GM21528 (cell line): ENCODE data around the gene TSPAN9.

Experiments
- ATAC-seq: cut with Tn5 transposase; IDR thresholded peaks from one replicate; pipeline ENCODE4 v1.9.1; 2021; ENCODE audit warnings: mild to moderate bottlenecking, moderate library complexity; ENCODE audit not compliant: unreplicated experiment, low FRiP score

TSPAN9 gene

DNA sequence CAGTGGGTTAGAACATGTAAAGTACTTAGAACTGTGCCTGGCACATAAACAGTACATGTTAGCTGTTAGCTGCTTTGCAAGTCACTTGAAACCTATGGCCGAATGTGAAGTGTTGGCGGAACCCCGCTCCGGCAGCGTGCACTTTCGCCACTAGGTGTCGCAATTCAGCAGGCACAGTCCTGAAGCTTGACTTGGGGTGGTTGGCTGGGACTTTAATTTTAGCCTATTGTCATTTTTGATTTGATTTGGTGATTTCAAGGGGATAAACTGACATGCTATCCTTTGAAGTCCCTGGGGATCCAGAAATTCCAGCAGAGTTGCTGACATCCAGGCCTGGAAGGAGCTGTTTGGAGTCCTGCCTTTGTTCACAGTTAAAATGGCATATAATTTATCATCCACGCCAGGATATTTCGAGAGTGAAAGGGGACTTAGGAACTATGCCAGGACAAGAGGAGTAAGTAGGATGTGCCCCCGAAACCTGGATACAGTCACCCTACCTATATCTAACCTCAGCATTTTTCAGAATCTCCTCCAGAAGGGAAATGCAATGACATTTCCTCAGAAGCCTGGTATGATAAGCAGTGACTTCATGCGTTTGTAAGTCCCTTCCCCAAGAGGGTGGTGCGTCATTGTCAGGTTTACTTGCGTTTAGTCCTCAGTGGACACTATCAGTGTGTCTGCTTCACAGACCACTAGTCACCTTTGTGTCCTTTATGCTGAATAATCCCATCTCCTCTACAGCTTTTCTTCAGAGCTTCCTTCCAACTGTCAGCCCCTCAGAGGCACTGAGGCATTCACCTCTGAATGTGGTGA lies 3.5 kb upstream of the TSPAN9 start:
- no peak for ATAC-seq

DNA sequence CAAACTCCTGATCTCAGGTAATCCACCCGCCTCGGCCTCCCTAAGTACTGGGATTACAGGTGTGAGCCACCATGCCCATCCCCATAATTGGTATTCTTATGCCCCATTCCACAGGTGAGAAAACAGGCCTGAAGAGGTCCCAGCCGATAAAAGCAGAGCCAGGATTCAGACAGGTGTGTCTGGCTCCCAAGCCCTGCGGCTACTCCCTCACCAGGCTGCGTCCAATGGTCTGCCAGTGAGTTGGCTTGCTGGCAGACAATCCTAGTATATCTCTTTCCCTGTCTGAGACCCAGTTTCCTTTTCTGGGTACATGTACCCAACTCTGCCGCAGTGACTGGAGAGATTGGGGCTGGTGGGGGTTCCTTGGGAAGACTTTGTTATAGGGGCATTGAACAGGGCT lies 1.9 kb upstream of the TSPAN9 start:
- ATAC-seq, result no peak

DNA sequence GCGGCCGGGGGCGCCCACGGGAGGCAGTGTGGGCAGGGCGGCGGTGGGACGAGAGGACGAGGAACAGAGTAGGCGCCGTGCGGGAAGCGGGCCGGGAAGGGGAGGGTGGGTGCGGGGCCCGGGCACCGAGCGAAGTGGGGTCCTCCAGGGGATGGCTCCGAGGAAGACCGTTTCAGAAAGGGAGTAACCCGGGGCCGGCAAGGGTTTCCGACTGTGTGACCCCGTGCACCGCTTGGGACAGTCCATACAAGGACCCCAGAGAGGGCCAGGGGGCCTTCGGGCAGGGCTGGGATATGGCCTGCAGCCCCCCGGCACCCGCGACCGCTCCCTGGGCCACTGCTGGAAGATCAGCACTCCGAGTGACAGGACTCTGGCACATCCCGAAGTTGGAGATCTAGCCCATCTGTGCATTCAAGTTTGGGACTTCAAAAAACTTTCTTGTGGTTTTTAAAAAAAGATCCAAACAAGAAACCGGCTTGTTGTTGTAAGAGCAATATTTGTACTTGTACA lies 448 bp downstream of the TSPAN9 start:
- no peak for ATAC-seq

DNA sequence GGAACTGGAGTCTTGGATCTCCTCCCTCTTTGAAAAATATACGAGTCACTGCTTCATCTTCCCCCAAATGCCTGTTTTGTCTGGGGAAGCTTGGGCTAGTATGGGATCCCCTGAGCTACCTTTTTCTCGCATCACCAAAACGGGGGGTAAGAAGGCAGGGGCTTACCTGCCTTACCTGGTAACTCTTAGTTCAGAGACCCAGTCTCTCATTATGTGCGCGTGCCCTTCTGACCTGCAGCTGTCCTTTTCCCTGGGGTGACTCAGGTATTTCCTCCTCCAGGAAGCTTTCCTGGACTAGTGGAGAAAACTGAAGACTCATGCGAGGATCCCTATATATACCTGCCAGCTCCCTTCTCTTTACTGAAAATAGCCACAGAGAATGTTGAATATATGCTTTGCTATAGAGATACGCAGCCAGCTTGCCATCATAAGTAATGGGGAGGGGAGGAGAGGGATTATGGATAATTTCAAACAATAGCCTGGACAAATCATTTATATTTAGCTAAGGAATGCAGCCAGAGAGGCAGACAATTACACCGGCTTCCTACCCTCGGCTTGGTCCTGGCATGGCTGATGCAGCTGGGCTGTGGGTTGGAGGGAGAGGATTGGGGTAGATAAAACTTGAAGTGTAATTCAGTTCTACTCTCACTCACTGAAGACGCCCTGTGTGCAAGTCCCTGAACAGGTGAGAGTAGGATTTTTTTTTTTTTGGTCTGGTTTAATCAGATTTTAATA lies 1.1 kb downstream of the TSPAN9 start:
- no peak for ATAC-seq

DNA sequence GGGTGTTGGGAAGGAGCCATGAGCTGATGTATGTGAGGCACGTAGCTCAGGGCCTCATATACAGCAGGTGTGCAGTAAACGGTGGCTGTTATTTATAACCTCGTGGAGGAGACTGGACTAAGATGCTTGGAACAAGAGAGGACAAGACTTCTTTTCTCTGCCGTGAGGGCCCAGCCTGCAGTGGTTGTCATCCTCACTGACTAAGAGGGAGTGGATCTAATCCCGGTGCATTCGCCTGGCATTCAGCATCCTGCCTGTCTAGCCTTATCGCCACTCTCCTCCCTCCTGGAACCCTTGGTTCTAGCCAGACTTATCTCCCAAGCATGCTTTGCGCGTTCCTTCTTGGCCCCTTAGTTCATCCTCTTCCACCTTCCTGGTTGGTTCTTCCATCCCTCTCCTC lies 3.9 kb downstream of the TSPAN9 start:
- ATAC-seq, result no peak

DNA sequence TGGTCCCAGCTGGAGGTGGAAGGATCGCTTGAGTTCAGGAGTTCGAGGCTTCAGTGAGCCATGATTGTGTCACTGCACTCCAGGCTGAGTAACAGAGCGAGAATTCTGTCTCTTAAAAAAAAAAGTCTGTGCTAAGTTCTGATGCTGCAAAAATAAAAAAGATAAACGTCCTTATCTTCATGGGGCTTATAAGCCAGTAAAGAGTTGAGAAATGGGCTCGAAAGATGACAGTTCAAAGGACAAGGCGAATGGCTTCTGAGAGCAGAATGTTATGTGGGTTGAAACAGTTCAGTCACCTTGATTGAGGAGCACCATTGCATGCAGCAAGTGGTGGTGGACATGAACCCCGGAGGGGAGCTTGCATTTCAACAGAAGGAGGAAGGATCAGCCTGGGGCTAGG lies 4.7 kb downstream of the TSPAN9 start:
- no peak for ATAC-seq

DNA sequence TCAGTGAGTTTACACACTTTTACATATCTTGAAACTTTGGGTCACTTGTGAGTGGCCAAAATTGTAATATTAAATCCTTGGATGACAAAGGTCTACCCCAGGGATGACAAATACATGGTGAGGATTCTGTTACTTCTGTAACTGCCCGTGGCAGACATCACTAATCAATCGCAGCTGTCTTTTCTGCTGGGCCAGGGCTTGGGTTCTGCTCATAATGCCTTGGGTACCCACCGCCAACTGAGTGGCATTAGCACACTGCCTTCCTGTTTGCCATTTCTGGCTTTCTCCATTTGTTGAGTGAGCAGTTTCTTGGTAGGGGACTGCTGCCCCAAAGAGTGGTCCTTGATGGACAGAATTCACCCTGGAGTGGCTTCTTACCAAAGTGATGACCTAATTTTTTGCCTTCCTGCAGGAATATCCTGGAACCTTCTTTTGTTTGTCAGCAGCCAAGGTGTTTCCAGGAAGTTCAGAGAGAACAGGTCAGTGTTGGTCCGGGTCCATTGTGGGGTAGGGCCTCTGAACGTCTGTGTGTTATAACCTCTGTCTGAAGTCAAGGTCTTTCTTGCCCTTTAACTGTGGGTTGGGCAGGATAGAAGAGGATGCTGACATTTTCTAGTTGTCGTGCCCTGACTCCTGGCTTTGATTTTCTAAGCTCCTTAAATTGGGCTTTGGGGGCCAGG lies 6.2 kb downstream of the TSPAN9 start:
- ATAC-seq, result no peak

DNA sequence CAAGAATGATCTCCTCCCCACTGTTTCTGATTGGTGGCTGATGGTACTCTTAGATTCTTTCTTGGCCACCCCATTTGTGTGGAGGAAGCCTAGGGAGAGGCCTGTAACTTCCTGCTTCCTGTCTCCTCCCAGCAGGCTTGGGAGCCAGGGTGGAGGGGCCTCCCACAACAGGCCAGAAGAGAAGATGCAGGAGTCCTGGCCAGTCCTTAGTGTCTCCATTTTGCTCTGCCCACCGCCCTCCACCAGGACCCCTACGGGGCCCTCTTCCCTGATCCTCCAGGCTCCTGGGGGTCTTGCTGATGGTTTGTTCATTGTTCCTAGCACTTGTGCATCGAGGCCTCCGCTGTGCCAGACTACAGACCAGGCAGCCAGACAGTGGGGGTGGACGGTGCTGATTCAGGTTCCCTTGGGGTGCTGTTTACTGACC lies 6.8 kb downstream of the TSPAN9 start:
- no peak for ATAC-seq

DNA sequence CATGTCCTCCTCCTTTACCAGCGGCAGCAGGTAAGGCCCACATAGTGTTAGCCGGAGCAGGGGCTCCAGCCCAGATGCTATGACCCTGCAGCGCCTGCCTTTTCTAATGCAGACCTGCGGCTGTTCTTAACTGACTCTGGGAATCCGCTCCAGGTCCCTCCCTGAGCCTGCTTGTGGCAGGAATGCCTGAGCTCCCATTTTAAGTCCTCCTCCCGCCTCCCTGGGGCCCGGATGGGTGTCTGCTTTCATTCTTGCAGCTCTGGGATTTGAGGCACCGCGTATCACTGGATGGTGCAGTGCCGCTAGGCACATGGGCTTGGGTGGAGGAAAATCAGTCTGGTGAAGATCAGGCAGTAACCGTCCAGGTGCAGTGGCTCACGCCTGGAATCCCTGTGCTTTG lies 7.6 kb downstream of the TSPAN9 start:
- ATAC-seq, result no peak

DNA sequence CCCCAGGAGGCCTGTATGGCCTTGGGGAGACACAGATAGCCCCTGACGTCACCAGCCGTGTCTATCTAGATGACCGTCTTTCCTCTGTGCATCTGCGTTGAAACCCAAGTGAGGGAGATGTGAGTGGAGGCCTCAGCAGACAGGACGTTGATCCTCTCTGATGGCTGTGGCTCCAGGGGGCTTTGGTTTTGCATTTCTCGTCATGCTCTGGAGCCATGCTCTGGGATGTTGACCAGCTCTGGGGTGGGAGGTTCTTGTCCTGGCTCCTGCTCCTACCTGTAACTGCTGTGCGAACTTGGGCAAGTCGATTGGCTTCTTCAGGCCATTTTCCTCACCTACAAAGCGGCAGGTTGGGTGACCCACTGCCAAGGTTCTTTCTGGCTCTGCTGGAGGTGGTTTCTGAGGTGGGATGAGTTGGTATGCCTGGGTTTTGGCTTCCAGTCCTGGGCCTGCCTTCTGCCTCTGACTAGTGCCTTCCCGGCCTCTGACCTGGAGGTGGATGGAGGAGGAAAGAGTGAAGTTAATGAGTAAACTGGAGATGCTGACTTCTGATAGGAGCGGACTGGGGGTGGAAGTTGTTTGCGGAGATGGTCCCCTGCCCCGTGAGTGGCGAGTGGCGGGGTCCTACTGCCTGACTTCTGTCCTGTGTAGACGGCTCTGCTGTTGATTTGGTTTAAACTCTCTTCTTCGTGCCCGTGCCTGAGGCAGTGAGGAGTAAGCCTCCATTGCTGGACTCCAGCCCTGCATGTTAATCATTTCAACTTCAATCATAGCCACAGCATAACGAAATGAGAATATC lies 8.4 kb downstream of the TSPAN9 start:
- ATAC-seq, result no peak

DNA sequence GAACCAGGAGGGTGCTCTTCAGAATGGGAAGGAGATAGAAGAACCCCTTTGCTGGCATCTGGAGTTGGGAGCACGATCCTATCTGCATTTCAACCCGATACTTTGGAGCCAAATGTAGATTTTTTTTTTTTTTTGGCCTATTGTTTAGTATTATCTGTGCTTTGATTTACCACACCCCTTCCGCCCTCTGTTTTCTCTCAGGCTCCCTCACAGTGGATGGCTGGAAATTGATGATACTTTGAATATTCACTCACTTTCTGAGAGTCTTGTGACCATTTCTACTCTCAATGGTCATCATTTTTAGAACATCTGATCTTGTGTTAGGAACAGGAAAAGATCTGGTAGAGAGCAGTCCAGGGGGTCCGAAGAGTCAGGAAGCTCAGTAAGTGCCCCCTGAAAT lies 9.0 kb downstream of the TSPAN9 start:
- ATAC-seq, result no peak

DNA sequence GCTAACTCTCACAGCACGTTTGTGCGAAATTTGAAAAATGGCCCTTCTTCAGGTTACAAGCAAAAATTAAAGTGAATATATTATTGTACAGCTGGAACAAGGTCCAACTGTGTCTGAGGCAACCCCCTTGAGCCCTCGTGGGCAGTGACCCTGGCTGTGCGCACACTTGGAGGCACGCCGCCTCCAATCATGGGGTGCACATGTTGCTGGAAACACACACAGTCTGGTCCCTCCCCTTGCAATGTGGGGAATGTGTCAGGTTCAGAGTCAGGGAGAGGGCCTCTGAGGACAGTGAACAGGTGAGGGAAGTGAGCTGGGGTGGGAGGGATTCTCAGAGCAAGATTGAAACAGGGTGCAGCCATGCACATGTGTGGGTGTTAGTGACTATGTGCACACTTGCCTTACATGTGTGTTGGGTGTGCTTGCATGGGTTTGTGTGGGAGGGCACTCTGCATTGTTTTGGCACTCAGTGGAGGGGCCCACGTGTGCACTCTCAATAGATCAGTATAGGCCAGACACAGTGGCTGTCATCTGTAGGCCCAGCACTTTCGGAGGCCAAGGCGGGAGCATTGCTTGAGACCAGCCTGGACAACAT lies 9.6 kb downstream of the TSPAN9 start:
- no peak for ATAC-seq

DNA sequence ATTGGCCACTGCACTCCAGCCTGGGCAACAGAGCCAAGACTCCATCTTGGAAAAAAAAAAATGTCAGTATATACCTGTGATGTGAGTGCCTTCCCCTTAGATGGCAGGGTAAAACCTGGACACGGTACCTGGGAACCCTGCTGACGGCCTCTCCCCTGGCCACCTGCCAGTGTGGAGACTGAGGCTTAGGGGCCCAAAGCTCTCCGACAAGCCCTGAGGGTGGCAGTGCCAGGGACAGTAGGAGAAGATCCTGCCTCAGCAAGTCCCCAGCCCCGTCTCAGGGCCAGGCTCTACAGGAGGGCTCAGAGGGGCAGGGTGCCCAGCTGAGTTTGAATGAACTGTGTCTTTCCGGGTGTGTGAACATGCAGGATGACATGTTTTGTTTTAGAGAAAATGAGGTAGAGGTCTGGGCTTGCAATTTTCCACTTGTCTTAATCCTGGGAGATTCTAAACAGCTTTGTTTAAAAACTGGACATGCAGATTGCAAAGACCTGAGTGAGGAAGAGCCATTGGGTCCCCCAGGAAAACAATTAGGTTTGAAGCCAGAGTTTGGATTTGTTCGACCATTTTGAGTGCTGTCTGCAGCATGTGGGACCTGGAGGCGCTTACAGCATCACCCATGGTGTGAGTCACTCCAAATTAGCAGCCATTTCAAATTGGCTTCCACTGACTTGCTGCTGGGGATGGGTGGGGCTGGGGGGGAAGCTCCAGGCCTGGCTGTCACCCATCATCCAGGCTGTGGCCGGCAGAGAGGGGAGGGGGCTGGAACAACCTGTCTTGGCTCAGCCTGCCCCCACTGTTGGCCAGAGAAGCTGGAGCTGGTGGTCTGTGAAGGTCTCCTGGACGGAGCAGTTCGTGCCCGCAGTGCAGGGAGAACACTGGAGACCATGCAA lies 10.8 kb downstream of the TSPAN9 start:
- no peak for ATAC-seq

DNA sequence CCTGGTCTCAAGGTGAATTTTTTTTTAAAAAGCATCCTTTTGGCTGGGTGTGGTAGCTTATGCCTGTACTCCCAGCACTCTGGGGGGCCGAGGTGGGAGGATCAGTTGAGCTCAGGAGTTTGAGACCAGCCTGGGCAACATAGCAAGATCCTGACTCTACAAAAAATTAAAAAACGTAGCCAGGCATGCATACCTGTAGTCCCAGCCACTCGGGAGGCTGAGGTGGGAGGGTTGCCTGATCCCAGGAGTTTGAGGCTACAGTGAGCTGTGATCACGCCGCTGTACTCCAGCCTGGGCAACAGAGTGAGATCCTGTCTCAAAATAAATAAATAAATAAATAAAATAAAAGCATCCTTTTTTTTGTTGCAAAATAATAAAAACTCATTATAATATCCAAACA lies 12.4 kb downstream of the TSPAN9 start:
- no peak for ATAC-seq

DNA sequence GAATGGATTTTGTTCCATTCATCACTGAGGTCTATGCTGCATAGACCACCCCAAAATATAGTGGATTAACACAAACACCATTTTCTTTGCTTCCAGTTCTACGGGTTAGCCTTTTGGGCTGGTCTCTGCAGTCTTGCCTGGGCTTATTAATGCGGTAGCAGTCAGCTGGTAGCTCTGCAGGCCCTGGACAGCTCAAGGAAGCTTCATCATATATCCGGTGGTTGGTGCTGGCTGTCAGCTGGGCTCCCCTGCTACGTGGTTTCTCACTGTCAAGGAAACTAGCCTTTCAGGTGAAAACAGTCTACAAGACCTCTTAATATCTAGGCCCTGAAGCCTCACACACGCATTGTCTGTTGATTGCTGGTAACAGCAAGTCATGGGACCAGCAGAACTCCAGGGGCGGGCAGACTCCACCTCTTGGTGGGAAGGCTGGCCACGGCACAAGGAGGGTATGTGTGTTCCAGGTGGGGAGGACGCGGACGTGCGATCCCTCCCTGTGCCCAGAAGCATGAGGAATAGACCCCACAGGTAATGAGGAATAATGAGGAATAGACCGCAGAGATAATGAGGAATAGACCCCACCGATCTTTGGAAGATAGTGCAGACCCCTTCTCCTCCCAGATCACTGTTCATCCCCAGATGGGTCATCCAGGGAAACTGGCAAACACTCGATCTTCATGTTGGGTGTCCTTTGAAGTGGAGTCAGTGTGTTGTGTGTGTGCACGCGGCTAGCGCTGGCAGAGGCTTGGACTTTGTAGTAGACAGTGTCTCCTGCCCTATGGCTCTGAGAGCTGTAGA lies 13.3 kb downstream of the TSPAN9 start:
- no peak for ATAC-seq

DNA sequence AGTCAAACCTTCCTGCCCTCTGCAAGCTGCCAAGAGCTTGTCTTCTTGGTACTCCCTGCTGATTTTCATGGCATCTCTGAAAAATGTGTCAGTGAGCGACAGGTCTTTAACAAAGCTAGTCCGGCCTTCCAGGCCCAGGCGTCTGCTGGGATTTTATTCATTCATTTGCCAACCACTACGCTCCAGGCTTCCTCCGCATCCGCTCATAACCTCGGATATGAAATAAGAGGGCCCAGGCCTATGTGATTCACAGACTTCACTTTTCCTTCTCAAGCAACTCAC lies 13.8 kb downstream of the TSPAN9 start:
- no peak for ATAC-seq

DNA sequence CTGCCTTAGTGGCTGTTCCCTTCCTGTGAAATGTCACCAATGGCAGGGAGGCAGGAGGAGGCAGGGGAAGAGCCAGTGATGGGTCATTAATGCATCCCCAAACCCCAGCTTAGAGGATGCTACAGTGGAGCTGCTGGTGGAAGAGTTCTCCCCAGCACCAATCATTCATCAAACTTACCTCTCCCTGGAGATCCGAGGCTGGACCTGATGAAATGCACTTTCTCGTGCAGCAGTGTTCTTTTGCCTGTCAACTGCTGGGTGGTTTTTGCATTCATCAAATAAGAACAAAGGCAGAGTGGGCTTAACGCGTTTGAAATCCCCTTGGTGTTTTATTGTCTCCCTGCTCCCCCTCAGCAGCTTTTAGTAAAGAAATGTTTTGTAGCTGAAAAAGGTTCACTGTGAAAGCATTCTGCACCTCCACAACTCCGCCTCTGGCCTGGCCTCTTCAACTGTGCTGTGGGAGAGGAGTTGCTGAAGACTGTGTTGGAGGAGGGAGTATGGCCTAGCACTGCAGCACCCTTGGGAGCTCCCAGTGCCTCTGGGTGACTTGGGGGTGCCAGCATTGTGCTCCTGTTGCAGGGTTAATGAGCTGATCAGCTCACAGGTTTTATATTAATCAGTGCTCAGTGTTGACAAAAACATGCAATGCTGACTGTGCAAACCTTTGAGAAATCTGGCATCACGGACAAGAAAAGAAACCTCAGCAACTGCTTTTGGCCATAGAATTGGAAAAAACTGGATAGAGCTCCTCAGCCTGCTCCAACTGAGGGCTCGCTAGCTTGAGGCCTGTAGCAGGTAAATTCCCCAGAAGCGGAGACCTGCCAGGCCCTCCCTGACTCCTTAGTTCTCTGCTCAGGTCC lies 14.4 kb downstream of the TSPAN9 start:
- no peak for ATAC-seq

DNA sequence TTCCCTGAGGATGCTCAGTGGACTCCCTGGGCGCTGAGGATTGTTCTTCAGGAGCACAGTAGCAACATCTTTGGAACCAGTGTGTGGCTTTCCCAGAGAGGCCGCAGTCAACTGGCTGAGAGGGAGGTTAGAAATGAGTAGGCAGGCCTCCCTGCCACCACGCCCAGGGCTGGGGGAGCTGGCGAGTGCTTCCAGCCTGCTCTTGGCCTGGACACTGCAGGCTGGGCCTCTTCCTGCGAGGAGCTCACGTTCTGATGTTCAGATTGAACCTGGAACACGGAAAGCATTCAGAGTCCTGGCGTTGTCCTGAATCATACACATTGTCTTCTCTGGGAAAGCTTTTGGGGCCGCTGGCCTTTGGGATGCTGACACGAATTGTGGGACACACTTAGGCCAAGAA lies 15.6 kb downstream of the TSPAN9 start:
- no peak for ATAC-seq
